Measurements from ENCODE around the gene TRANK1. TPM values are rescaled to one million over a fixed set of nuclear protein-coding genes. Genes with fewer than 3 reads are reported as not detected.

The TRANK1 gene
- total RNA-seq, 1 donor from 2014 or later: 6.6 TPM

DNA sequence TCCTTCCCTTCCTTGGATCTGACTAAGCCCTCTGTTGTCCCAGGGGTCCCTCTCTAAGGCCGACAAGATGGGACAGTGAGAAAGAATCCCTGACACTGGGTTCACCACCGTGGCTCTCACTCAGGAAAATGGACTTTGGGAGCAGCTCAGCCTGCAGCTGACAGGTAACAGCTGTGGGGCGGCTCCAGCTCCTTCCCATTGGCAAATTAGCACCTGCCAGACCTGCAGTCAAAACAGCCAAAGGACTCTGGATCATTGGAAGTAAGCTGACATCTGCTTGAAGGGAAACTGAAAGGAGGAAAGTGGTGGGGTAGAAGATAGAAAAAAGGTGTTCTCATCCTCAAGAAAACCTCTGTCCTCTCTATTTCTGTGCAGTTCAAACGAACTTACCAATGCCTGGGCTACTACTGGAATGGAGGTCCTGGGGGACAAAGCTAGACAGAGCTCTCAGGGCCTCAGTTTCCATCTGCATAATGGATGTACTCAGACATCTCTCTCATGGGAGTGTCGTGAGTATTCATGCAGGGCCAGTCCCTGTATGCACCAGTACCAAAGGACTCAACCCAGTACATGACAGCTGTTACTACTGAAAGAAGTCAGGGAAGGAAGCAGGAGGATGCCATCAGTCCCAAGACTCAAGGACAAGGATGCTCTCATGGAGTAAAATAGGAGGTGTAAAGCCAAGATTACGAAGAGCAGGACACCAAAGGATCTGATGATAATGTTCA is 126.9 kb downstream of the TRANK1 start:
- H3K27ac ChIP-seq (replicated peaks): no peak overlapping the region
- no peak for DNase-seq
- peaks cover 9% of the 10 kb centered on the region for H3K4me1 ChIP-seq
- H3K9me3 ChIP-seq (replicated peaks): no peaks in the 10 kb centered on the region
- H3K4me3 ChIP-seq: no peak overlapping the region
- no peaks in the 10 kb centered on the region for H3K36me3 ChIP-seq
- intact Hi-C loops (cut with micrococcal nuclease): no loop called here
- no peaks in the 10 kb centered on the region for H3K27me3 ChIP-seq (ENCODE audit: low read depth)
- TF ChIP-seq, protein P1, sequence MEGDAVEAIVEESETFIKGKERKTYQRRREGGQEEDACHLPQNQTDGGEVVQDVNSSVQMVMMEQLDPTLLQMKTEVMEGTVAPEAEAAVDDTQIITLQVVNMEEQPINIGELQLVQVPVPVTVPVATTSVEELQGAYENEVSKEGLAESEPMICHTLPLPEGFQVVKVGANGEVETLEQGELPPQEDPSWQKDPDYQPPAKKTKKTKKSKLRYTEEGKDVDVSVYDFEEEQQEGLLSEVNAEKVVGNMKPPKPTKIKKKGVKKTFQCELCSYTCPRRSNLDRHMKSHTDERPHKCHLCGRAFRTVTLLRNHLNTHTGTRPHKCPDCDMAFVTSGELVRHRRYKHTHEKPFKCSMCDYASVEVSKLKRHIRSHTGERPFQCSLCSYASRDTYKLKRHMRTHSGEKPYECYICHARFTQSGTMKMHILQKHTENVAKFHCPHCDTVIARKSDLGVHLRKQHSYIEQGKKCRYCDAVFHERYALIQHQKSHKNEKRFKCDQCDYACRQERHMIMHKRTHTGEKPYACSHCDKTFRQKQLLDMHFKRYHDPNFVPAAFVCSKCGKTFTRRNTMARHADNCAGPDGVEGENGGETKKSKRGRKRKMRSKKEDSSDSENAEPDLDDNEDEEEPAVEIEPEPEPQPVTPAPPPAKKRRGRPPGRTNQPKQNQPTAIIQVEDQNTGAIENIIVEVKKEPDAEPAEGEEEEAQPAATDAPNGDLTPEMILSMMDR (IDR thresholded peaks at IDR 0.05; ENCODE audit: borderline replicate concordance): no peak

DNA sequence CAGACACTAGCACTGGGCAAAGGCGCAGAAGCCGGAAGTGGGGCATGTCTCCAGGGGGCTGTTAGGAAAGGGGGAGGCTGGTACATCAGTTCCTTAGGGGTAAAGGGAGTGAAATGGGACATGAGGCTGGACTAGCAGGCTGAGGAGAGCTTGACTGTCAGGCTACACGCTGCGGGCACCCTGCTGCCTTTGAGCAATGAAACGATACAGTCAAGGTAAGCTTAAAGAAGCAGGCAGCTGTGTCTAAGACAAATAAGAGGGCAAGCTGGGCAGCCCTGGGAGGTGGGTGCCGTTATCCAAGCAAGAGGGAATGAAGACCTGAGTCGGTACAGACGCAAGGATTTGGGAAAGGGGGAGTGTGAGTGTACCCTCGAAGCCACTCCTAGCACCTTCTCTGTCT is 129.5 kb downstream of the TRANK1 start:
- Histone ChIP-seq H3K9me3 (replicated peaks) (no peaks in the 10 kb centered on the region), H3K4me3 (no peak overlapping the region), H3K27me3 (ENCODE audit: low read depth) (no peaks in the 10 kb centered on the region), H3K36me3 (no peaks in the 10 kb centered on the region), H3K4me1 (peaks cover 9% of the 10 kb centered on the region), H3K27ac (replicated peaks) (no peak overlapping the region)
- intact Hi-C loops (cut with micrococcal nuclease): no loop called here
- DNase-seq: no peak
- TF ChIP-seq, protein P1 (IDR thresholded peaks at IDR 0.05; ENCODE audit: borderline replicate concordance): no peak

- Histone ChIP-seq H3K9me3 (replicated peaks) (no peaks in the 10 kb centered on the region), H3K36me3 (no peaks in the 10 kb centered on the region), H3K4me1 (peaks cover 9% of the 10 kb centered on the region), H3K27me3 (ENCODE audit: low read depth) (no peaks in the 10 kb centered on the region), H3K4me3 (no peak overlapping the region), H3K27ac (replicated peaks) (no peak overlapping the region)
- intact Hi-C loops (cut with micrococcal nuclease): no loop called here
- DNase-seq: no peak
- TF ChIP-seq, protein P1 (IDR thresholded peaks at IDR 0.05; ENCODE audit: borderline replicate concordance): no peak
Observed at GRCh38 chr3:36814776-36815175, 130.1 kb downstream of the TRANK1 start.

- Histone ChIP-seq H3K27ac (replicated peaks) (no peak overlapping the region), H3K4me1 (peaks cover 9% of the 10 kb centered on the region), H3K9me3 (replicated peaks) (no peaks in the 10 kb centered on the region), H3K36me3 (no peaks in the 10 kb centered on the region), H3K4me3 (no peak overlapping the region), H3K27me3 (ENCODE audit: low read depth) (no peaks in the 10 kb centered on the region)
- intact Hi-C loops (cut with micrococcal nuclease): no loop called here
- TF ChIP-seq, protein P1 (IDR thresholded peaks at IDR 0.05; ENCODE audit: borderline replicate concordance): no peak
- no peak for DNase-seq
Observed at GRCh38 chr3:36814066-36814717, 130.7 kb downstream of the TRANK1 start.

DNA sequence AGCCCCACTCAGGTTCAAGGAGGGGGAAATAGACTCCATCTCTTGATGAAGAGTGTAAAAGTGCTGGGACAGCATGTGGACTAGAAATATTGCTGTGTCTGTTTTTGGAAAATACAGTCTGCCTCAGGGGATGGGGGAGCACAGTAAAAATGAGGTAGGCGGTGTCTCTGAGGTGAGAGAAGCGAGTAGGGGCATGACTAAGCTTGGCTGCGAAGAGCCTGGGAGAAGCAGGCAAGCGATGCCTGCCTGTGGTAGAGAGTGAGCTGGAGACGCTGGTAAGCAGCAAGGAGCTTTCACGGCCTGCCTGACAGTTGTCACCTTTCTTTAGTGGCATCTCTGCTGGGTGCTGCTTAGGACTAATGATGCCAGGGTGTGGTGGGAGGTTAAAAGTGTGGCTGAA is 131.5 kb downstream of the TRANK1 start:
- no peaks in the 10 kb centered on the region for H3K36me3 ChIP-seq
- H3K4me1 ChIP-seq: peaks cover 9% of the 10 kb centered on the region
- H3K27me3 ChIP-seq (ENCODE audit: low read depth): no peaks in the 10 kb centered on the region
- H3K27ac ChIP-seq (replicated peaks): no peak overlapping the region
- no peak overlapping the region for H3K4me3 ChIP-seq
- intact Hi-C loops (cut with micrococcal nuclease): no loop called here
- H3K9me3 ChIP-seq (replicated peaks): no peaks in the 10 kb centered on the region
- DNase-seq: no peak
- TF ChIP-seq, protein P1 (IDR thresholded peaks at IDR 0.05; ENCODE audit: borderline replicate concordance): no peak
